PC-9 (cell line): ENCODE measurements around the gene RCOR3.

Experiments
- EZH2 ChIP-seq: fragments of 200-600 bp; sonication (generic); IDR thresholded peaks from 2 replicates; pipeline ENCODE4 v1.8.0; 2017; ENCODE audit warnings: antibody characterized with exemption, low read depth
- TF ChIP-seq, protein P1 (sequence below): fragments of 200-600 bp; sonication (generic); conservative IDR thresholded peaks from 2 replicates; pipeline ENCODE4 v1.6.1; 2017; ENCODE audit warnings: mixed run types, antibody characterized with exemption, mild to moderate bottlenecking, moderate library complexity

DNA sequence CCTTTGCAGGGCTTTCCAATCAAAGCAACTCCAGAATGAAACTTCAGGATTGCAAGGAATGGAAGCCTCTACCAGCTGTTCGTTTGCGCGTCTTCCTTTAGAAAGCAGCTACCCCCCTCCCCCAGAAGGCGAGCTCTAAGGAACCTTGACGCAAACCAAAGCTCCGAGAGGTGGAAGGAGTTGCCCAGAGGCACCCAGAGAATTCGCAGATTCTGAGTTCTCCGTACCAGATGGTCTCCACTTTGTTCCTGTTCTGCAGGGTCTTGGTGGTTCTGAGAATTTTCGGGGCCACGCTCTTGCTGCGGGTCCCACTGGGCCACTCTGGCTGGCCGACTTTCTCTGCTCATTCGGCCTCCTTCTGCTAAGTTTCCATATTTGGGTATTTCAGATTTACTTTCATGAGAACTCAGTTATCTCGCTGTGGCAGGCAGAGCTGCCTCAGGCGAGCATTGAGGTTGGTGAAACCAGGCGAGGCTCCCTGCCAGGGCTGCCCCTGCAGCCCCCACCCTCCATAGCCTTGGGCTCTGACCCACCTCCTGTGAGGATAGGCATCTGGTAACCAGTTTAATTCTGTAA is 68.3 kb downstream of the RCOR3 start:
- TF ChIP-seq, protein P1, sequence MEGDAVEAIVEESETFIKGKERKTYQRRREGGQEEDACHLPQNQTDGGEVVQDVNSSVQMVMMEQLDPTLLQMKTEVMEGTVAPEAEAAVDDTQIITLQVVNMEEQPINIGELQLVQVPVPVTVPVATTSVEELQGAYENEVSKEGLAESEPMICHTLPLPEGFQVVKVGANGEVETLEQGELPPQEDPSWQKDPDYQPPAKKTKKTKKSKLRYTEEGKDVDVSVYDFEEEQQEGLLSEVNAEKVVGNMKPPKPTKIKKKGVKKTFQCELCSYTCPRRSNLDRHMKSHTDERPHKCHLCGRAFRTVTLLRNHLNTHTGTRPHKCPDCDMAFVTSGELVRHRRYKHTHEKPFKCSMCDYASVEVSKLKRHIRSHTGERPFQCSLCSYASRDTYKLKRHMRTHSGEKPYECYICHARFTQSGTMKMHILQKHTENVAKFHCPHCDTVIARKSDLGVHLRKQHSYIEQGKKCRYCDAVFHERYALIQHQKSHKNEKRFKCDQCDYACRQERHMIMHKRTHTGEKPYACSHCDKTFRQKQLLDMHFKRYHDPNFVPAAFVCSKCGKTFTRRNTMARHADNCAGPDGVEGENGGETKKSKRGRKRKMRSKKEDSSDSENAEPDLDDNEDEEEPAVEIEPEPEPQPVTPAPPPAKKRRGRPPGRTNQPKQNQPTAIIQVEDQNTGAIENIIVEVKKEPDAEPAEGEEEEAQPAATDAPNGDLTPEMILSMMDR, result no peak
- no peak for TF ChIP-seq EZH2
